ENCODE data around the gene PAH.

The PAH gene

DNA sequence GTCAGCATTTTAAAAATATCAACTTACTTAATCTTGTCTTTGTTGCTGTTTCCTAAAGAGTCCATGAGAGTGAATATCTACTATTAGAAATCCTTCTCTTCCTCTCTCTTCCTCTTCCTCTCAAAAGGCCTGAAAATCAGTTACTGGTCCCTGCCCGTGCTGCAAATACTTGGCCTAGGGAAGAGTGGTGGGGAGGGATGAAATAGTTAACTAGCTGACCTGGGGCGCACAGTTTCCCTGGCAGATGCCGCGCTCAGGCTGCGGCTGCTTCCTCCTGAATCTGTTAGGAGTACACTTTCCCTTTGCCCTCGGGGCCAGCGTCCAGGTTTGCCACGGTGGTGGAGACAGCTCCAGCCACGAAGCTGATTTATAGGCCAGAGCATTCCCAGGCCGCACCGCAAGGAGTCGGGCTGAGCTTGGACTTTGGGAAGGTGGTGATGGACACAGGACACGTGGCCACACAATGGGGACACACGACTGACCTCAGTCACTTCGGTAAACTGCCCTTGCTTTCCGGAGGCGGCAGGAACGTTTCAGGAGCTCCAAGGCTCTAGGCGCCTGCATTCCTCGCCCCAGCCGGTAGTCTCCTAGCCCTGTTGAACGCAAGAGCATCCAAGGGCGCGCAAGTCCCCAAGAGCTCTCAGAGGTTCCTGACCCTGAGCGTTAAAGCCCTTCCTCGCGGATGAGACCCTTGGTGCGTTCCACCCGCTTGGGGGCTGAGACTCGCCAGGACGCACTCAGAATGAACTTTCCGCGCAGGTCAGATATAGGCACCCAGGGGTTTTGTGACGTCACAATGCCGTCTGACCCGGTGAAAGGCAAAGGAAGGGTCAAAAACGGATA is 33.3 kb upstream of the PAH start:
- peak; percentile 68 for DNase-seq

DNA sequence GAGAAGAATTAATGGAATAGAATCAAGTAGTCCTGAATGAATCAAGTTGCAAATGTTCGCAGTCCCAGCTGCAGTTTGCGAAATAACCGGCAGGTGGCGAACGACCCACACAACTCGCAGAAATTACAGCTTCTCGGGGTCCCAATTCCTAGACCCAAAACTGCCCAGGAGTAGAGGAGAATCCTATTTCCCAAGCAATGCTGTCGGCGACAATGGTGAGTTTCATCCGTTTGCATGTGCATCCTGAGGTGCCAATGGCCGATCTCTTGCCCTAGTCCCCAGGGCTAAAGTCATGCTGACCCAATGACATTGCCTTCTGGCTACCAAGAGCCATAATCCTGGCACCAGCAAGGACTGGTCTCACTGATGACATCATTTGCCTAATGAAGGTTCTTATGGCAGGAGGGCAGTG is 31.9 kb upstream of the PAH start:
- peak; percentile 45 for DNase-seq

GRCh38 chr12:102946042-102946441 is 29.0 kb upstream of the PAH start:
- no peak for DNase-seq

- no peak for DNase-seq
Observed at GRCh38 chr12:102939670-102940222, 22.7 kb upstream of the PAH start.

DNA sequence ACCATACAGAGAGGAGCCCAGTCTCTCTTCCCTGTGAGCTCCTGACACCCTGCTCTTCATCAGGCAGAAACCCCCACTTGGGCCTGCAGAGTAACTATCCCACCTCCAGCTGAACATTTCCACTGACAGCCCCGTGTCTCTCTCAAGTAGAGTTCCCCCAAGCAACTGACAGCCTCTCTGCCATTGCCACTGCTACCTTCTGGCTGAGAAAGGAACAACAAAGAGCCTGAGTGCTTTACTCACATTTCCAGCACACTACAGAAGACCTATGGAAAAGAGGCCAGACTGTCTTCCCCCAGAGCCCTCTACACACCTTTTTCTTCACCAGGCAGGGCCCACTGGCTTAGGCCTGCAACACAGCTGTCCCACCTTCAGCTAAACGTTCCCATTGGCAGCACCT is 22.0 kb upstream of the PAH start:
- DNase-seq, result no peak

GRCh38 chr12:102933168-102933567 is 16.1 kb upstream of the PAH start:
- no peak for DNase-seq

GRCh38 chr12:102927220-102927619 is 10.2 kb upstream of the PAH start:
- no peak for DNase-seq

DNA sequence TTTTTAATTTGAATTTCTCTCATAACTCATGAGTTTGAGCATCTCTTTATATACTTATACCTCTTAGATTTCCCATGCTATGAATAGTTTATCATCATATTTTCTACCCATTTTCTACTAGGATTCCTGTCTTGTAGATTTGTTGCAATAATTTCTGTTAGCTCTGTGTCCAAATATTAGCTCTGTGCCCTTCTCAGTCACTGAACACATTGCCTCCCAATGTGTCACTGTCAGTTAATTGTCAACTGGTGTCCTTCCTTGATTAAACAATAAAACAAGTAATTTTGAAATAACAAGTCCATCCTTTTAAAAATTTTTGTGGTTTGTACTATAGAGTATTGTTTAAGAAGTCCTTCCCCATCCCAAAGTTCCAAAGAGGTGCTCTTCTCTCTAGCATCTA is 4.2 kb upstream of the PAH start:
- DNase-seq, result no peak

DNA sequence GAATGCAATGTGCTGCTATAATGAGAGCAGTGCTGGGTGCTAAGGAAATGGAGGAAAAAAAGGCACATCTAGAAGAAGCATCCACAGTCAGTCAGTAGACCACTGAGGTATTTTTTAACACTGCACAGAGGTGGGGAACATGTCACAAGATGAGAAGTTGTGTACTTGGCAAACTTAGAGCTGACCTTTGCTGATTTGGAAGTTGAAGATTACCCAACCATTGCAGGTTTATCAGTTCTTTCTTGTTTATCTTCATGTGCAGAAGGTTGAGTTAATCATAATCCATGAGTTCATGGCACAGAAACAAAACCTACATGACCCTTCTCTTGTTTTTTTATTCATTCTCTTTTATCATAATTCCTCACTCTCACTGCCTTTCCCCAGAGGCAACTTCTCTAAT is 3.2 kb upstream of the PAH start:
- no peak for DNase-seq

GRCh38 chr12:102918840-102919239 is 1.8 kb upstream of the PAH start:
- DNase-seq, result no peak

DNA sequence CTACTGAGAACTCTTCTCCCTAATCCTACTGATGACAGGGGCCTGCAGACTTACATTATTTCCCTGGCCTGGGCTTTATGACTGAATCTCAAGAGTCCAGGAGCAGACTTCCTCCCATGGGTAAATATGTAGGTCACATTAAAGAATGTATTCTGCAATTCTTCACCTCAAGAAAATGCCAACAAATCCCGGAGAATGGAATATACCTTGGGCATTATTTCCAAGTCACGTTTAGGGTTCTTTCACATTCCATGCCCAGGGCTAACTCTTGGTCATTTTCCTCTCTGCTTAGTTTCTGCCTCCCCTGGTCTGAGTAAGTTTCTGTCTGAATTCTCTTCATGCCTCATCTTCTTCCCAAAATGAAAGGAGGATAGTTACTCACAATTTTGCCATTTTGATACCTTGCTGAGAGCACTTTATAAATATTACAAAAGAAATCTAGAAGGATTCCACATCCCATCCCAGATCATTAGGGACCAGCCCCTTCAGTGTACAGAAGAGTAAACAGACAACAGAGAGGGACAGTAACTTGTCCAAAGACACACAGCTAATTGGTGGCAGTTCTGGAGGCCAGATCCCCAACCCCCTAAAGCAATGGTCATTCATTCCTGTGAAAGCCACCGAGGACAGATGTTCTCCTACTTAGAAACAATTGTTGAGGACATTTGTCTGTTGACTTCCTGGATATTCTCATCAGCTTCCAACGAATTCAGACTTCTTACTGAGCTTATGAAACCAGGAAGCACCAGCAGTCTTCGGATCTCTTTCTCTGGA is 605 bp downstream of the PAH start:
- no peak for DNase-seq

DNA sequence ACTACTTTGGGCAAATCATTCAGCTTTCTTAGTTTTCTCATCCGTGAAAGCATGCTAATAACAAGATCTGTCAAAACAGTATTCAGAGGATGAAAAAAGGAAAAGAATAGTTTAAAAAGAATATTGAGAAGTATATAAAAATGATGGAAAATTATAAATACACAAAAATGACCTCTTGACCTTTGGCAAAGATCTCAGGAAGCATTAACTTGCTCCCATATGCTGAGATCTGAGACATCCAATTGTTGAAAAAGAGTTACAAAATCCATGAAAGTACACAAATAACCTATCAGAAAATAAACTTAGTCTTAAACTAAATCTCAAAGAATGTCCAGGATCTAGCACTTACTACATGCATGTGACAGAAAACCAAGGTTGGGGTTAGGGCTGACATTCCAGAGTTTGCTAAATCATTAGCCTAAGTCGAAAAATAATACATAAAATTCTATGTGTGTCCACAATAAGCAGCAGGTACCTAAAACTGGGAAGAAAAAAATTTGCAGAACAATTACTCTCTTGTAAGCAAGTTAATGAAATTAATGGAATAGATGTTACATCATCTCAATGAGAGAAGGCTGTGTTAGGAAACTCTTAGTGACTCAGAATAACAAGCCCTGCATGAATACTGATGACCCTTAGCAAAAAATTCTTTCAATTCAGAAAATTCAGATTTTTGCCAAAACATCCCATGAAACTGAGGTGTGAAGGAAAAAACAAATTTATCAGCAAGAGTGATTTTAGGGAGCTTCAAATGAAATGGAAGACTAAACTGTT is 3.4 kb downstream of the PAH start:
- no peak for DNase-seq

- DNase-seq, result no peak
Observed at GRCh38 chr12:102912258-102912657, 4.8 kb downstream of the PAH start.

GRCh38 chr12:102911320-102911719 is 5.7 kb downstream of the PAH start:
- no peak for DNase-seq

- no peak for DNase-seq
Observed at GRCh38 chr12:102910792-102911191, 6.3 kb downstream of the PAH start.

GRCh38 chr12:102910137-102910536 is 6.9 kb downstream of the PAH start:
- no peak for DNase-seq

- DNase-seq, result no peak
Observed at GRCh38 chr12:102907918-102908317, 9.1 kb downstream of the PAH start.

DNA sequence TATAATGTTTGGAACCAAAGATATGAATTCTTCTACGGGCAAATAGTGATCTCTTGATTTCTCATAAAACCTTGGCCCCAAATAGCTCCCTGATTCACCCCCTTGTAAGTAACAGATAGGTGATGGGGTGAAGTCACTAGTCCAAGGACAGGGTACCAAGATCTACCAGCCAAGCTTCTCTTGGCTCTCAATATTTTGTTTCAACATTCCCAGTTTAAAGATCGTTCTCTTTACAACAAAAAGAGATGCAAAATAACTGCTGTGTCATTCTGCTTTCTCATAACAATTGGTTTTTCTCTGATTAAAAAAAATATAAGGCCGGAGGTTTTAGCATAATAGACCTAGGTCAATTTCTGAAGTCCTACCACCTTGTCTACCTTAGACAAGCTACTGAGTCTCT is 11.8 kb downstream of the PAH start:
- no peak for DNase-seq

- no peak for DNase-seq
Observed at GRCh38 chr12:102903337-102904007, 13.6 kb downstream of the PAH start.

DNA sequence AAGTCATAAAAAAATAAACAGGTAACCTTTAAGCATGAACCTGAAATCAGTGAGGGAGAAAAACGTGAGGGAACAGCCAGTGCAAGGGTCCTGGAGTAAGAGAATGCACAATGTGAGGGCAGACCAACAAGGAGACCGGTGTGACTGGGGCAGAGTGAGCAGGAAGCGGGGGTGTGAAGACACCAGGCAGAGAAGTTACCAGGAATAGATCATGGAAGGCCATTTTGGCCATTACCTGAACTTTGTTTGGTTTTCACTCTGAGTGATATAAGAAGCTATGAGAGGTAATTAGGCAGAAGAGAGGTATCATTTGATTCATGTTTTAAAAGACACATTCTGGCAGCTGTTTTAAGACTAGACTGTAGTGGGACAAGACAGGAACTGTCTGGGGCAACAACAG is 15.0 kb downstream of the PAH start:
- DNase-seq, result no peak

DNA sequence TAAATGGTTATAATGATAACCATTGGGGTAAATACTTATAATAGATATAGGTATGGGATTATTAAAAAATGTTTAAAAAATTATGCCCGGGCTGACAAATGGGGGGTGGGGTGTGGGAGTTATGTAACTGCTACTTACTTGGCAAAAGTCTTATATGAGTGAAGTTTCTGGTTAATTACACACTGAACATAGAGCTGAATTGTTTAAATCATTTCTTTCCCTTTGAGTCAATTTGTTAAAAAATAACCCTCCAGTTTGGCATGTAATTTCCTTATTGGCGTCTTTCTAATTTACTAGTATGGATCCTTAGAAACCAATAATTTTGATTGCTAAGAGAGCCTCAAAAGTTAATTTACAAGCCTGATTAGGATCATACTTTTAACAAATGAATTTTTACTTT is 16.7 kb downstream of the PAH start:
- no peak for DNase-seq

DNA sequence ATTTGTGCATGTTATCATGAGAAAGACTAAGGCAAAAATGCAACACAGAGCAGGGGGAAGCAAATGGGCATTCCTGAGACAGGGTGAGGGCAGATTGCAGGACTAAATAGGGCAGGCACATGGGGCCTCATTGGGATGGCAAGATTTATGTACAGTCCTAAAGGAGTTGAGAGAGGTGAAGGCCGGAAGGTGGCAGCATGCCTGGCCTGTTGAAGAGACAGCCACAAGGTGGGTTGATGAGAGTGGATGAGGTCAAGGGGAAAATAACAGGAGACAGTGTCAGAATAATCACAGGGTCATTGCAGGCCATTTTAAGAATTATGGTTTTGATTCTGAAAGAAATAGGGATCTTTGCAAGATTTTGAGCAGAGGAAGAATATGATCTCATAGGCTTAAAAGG is 21.0 kb downstream of the PAH start:
- no peak for DNase-seq

- no peak for DNase-seq
Observed at GRCh38 chr12:102891756-102892155, 25.3 kb downstream of the PAH start.
